Retinal pigment epithelial cell (primary cell): ENCODE results near the gene PRSS53.

Experiments
- DNase-seq: peaks from one replicate; pipeline ENCODE4 v3.0.0-alpha.2; 2010; ENCODE audit warnings: low read depth
- H3K4me3 ChIP-seq: 2 replicates; pipeline ENCODE4 v1.5.1; 2011; ENCODE audit warnings: mild to moderate bottlenecking, low read length, control low read depth, moderate library complexity
- TF ChIP-seq, protein P1 (sequence below): conservative IDR thresholded peaks from 2 replicates; pipeline ENCODE4 v1.5.1; 2011; ENCODE audit warnings: low read depth, low read length, control low read depth, inconsistent platforms

The PRSS53 gene

GRCh38 chr16:31089199-31089598 lies 456 bp upstream of the PRSS53 start:
- no peak for DNase-seq
- TF ChIP-seq, protein P1, sequence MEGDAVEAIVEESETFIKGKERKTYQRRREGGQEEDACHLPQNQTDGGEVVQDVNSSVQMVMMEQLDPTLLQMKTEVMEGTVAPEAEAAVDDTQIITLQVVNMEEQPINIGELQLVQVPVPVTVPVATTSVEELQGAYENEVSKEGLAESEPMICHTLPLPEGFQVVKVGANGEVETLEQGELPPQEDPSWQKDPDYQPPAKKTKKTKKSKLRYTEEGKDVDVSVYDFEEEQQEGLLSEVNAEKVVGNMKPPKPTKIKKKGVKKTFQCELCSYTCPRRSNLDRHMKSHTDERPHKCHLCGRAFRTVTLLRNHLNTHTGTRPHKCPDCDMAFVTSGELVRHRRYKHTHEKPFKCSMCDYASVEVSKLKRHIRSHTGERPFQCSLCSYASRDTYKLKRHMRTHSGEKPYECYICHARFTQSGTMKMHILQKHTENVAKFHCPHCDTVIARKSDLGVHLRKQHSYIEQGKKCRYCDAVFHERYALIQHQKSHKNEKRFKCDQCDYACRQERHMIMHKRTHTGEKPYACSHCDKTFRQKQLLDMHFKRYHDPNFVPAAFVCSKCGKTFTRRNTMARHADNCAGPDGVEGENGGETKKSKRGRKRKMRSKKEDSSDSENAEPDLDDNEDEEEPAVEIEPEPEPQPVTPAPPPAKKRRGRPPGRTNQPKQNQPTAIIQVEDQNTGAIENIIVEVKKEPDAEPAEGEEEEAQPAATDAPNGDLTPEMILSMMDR: no peak

GRCh38 chr16:31087971-31088370 lies 772 bp downstream of the PRSS53 start:
- no peak for DNase-seq
- no peak overlapping the region for H3K4me3 ChIP-seq
- TF ChIP-seq, protein P1: no peak

More at GRCh38 chr16:31089199-31089598, 456 bp upstream of the PRSS53 start:
- H3K4me3 ChIP-seq: no peak overlapping the region

DNA sequence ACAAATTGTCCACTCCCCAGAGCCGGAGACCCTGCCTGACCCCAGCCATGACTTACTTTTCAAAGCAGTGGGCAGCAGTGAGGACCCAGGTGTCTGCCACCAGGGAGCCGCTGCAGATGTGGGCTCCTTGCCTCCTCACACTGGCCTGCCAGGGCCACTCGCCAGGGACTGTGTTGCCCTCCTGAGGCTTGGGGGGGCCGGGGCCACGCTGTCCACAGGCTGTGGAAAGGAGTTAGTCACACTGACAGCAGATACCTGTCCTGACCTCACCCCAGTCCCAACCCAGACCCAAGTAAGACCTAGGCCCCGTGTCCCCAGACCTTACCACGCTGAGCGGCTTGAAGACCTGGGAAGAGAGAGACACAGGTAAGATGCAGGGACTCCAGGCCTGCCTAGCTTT lies 1.3 kb downstream of the PRSS53 start:
- TF ChIP-seq, protein P1: no peak
- no peak for DNase-seq
- no peak overlapping the region for H3K4me3 ChIP-seq

DNA sequence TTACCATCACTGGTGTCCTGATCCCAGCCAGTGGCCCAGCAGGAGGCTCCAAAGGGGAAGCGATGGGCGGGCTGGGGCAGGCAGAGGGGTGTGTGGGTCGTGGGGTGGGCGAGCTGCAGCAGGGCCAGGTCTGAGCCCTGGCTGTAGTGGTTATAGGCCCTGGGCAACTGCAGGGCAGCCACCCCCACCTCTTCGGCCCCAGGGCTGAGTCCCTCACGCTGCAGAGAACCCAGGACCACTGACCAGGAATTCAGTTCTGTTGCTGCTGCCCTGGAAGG lies 2.2 kb downstream of the PRSS53 start:
- DNase-seq: no peak
- H3K4me3 ChIP-seq: no peak overlapping the region
- TF ChIP-seq, protein P1: no peak

DNA sequence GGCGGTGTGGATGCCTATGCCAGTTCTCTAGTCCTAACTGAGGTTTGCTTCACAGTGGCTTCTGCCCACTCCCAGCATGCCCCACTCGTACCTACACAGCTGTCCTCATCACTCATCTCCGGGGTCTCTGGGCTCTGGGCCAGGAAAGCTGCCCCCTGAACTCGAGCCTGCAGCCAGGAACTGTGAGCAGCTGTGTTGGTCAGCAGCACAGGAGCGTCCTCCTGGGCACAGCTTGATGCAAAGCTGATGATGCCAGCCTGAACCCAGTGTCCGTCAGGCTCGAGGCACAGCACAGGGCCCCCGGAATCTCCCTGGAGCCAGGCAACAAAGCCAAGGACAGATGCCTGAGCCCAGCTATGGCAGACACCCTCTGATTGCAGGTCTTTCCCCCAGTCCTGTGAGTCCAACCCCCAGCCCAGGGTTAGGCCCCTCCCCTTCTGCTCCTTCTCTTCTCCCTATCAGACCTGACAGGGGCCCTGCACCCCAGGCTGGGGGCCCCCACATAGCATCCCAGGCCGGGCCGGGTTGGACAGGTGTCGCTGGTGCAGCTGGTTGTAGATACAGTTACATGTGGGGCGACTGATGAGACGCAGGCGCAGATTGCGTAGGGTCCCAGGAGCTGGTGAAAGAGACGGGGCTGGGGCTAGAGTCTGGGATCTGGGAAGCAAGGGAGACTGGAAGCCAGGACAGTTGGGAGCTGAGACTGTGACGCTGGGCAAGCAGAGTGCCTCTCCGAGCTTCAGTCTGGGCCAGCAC lies 2.7 kb downstream of the PRSS53 start:
- no peak overlapping the region for H3K4me3 ChIP-seq
- DNase-seq: no peak
- TF ChIP-seq, protein P1: no peak

GRCh38 chr16:31085411-31085810 lies 3.3 kb downstream of the PRSS53 start:
- TF ChIP-seq, protein P1: no peak
- no peak overlapping the region for H3K4me3 ChIP-seq
- no peak for DNase-seq

- TF ChIP-seq, protein P1: no peak
- no peak for DNase-seq
- H3K4me3 ChIP-seq: no peak overlapping the region
Measured at GRCh38 chr16:31084584-31085302, 4.0 kb downstream of the PRSS53 start.
